Hematopoietic multipotent progenitor cell treated with erythropoietin and hydrocortisone succinate and interleukin-3 and kit ligand, for 8 days (in vitro differentiated cells): ENCODE measurements around the gene LAMA2.

Source experiments
- DNase-seq: peaks from one replicate; pipeline ENCODE4 v3.0.0-alpha.2; 2015

LAMA2 gene

DNA sequence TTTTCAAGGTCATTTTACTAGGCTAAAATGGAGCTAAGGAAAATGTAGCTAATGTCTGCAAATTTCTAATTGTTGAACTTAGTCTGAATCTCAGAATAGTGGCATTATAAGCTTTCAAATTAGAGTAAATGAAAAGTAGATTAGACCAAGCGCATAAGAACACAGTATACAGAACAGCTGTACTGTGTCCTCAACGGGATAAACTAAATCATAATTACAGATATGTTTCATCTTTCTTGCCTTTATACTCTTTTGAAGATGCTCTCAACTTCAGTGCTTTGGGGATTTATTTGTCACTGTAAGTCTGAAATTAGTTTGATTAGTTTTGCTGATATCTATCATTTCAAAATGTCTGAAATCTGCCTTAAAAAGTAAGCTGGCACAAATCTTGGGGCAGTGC is 305.4 kb downstream of the LAMA2 start:
- no peak for DNase-seq

DNA sequence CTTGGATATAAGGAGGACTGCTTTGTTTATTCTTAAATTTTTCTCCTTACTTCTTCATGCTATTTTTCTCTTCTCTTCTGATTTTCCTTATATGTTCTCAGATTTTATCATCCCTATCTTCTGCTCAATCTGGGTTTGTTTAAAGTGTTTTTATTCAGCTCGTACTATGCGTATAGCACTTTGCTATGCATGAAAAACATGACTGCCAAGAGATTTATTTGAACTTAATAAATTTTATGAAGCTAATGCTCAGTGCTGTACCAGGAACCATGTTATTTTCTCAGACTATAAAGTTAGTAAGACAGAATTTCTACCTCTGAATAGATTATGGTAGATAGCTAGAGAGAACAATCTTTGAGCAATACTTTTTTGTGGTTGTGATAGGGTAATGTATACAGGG is 305.9 kb downstream of the LAMA2 start:
- DNase-seq: no peak

DNA sequence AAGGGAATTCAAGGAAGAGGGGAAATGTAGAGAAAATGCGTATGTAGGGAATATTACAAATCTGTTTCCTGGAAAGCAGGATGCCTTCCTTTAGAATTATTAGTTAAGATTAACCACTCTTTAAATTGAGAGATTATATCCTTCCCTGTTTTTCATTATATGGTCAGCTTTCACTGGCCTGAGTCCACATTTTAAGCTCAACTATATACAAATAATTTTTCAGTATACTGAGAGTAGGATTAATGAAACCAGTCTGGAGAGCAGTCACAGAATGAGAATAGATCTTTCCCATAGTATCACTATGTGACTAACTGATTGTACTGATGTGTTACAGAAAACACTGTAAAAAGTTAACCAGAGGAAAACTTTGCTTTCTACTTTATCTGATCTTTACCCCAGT is 306.3 kb downstream of the LAMA2 start:
- DNase-seq: no peak

DNA sequence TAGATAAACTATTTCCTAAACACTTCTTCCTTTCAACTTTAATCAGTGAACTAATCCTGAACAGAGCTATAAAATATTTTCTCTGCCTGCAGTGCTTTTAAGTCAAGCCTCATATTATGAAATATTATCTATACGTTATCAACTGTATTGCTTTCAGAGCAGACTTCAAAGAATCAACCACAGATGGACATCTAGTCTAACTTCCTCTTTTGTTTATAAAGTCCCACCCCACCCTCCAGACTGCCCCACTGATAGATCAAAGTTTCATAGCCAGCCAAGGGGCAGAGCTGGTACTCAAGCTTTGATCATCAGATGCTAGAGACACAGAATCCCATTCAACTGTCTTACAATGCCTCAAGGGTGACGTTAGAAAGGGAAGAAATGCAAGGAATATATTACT is 308.3 kb downstream of the LAMA2 start:
- no peak for DNase-seq

DNA sequence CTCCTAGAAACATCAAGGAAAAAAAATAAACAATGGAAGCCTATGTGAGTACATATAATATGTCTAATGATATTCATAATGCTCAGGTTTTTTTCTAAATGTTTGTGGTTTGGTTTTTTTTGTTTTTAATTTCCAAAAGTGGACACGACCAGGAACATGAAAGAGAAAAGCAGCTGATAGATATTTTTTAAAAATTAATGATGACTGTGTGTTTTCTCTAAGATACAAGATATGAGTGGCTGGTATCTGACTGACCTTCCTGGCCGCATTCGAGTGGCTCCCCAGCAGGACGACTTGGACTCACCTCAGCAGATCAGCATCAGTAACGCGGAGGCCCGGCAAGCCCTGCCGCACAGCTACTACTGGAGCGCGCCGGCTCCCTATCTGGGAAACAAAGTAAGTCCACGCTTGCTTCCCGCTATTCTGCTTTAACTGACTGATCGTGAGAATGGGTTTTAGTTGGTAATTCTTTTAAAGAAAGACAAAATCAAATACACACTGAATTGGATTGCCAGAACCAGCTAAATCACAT is 309.6 kb downstream of the LAMA2 start:
- DNase-seq: no peak

DNA sequence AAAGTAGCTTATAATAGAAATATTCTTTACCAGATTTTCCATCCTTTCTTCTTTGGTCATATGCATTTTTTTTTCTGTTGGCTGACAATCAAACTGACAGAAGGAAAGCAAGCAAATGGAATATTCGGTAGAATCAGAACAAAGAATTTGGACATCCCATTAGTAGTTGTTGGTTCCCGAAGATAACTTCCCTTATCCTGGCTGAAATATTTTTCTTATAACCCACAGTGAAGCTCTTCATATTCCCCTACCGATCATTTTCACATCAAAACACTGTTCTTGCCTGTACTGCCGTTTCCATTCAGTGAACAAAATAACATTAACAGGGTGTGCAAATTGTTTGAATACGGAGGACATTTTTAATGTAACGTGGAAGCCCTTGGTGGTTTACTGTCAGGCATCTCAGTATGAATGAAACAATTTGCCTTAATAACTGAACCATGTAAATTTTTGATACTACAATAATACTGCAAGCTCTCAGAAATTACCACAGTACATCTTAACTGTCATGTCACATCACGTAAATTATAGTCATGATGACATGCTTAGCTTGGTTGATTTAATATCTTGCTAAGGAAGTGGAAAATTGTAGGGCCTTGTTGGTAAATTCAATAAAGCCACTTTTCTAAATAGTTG is 311.5 kb downstream of the LAMA2 start:
- no peak for DNase-seq

DNA sequence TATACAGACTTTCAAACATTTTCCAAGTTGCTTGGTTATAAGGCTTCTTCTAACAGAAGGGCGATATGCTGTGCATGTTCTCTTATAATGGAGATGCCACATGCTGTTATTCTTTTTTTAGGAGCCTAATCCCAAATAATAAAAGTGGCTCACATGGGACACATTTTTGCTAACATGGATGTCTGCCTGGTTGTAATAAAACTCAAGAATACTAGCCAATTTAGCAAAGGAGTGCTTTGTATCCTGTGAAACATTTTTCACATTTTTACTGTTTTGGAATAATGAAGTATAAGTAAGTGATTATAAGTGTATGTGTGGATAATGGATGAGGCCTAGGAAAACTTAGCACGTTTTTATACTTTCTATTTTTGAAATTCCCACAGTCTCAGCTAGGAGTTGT is 312.2 kb downstream of the LAMA2 start:
- no peak for DNase-seq

DNA sequence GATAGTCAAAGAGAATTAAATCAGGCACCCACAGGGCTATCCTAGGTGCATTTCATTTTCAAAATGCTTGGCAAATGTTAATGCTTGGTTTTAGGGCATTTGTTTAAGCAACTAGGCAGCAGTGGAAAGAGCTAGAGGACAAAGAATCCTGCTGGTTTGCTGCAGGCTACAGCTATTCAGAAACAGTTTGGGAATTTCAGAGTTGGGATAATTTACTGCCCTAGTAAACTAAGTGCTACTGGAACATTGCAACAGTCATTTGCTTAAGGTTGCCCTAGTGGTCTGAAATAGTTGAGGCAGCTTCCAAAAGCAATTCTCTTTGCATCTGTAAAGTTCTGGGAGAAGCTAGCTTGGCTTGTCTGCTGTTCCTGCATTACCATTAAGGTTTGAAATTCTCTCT is 312.7 kb downstream of the LAMA2 start:
- DNase-seq: no peak

DNA sequence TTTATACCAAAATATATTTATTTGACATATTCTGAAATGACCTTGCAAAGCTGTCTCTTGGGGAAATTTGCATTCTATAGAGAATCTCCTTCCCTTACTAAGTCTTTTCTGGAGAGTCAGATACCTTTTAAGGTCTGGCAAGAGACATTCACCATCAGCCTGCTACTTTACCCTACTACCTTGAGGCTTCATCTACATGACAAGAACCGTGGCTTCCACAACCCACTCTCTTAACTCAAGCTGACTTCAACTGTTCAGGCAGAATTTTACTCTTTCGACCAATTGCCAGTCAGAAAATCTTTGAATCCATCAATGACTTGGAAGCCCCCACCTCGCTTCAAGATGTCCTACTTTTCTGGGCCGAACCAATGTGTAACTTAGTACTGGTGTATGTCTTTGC is 314.2 kb downstream of the LAMA2 start:
- no peak for DNase-seq

DNA sequence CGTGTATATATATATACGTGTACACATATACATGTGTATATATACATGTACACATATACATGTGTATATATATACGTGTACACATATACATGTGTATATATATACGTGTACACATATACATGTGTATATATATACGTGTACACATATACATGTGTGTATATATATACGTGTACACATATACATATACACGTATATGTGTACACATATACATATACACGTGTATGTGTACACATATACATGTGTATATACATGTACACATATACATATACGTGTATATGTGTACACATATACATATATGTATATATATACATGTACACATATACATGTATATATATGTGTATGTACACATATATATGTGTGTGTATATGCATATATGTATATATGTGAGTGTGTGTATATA is 317.2 kb downstream of the LAMA2 start:
- DNase-seq: no peak

DNA sequence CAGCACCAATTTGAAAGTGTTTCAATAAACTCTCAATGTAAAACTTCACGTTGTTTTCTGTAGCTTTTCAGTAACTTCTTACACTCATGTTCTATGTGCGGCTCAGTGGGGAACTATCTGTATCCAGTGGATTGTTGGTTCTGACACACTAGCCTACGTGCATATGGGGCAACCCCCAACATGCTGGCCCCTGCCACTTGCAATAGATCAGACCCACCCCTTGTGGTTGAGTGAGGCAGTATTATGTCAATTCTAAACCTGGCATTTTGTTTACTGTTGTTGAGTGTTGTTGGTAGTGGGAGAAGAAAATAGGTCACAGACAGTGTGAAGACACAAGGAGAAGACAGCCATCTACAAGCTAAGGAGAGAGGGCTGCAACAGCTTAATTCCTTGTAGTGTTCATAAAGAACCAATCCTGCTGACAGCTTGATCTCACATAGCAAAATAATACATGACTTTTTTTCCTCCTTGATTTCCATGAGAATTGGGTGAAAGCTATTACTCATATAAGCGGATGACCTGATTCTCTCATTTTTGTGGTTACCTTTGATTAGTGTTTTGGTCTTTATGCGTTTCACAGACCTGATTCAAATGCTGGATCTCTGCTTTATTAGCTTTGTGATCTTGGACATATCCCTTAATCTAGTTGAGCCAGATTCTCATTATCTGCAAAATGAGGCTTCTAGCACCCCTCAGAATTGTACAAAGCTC is 320.4 kb downstream of the LAMA2 start:
- DNase-seq: no peak

DNA sequence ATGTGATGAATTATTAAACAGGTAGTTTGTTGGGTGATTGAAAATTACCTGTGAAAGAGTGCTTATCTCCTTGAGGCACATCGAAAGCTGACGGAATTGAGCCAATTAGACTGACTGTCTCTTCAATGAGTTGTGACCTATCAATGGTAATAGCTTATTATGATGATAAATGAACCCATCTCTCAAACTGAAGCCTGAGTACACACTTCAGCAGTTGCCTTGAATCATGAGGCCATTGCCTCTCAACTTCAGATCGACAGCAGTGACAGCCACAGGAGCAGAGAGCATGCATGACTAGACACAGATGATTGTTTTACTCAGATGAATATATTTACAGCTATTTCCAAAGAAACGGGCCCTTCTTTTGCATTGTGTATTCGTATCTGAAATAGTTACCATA is 323.9 kb downstream of the LAMA2 start:
- no peak for DNase-seq

DNA sequence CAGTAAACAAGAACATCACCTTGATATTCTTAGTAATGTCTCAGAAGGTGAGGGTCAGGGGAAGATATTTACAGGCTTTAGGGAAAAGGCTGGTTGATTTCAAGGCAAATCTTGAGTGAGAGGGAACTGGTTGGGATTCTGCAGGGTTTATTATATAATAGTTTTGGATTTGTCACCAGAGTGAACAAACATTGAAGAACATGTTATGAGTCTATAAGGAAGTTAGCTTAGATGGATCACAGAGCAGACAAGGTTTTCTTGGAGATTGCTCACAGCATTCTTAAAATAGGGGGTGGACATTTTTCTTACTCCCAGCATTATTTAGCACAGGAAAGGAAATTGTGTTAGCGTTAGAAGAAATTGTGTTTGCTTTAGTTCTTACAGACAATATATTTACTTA is 324.9 kb downstream of the LAMA2 start:
- DNase-seq: no peak

DNA sequence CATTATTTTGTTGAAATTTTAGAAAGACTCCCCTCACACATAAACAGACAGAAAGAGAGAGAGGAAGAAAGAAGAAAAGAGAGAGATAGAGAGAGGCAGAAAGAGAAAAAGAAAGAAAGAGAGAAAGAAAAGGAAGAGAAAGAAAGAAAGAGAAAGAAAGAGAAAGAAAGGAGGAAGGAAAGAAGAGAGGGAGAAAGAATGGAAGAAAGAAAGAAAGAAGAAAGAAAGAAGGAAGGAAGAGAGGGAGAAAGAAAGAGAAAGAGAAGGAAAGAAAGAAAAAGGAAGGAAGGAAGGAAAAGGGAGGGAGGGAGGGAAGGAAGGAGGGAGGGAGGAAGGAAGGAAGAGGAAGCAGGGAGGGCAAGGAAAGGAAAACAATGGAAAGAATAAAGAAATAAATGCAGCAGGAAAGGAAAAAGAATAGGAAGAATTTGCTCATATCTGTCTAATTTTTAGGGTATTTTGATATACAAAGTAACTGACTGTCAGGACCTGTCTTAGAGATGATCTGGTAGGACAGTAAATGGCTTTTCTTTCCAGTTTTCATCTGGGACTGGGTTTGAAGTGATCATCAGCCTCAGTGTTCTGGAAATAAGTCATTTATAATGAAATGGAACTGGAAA is 325.6 kb downstream of the LAMA2 start:
- no peak for DNase-seq

DNA sequence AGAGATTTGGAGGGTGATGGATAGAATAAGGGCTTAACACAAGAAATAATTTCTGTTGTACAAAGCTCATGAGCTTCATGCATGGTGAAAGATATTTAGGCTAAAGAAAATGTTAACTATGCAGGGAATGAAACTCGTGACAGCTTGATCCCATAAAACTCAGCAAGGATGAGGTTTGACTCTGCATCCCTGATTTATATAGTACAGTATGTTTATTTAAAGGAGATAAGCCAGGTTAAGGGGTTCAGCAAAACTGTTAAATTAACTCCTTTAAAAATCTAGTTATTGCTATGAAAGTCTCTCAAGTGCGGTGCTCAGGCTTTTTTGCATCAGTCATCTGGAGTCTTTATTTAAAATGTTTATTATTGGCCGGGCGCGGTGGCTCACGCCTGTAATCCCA is 326.4 kb downstream of the LAMA2 start:
- DNase-seq: no peak

DNA sequence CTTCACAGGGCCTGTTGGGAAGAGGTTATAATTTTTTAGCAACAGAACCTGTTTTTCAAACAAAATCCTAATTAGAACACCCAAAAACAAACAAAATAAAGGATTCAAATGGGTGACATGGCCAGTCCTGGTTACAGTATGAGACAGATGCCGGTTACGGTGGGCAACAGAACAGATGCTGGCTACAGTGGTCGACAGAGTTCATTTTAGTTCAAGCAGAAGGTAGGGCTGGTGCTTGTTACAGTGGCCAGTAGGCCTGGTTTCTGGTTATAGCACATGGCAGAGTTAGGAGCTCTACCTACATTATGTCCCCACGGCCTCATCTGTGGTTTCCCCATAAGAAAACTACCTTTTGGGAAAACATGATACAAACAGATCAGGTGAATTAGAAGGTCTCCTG is 327.7 kb downstream of the LAMA2 start:
- no peak for DNase-seq

DNA sequence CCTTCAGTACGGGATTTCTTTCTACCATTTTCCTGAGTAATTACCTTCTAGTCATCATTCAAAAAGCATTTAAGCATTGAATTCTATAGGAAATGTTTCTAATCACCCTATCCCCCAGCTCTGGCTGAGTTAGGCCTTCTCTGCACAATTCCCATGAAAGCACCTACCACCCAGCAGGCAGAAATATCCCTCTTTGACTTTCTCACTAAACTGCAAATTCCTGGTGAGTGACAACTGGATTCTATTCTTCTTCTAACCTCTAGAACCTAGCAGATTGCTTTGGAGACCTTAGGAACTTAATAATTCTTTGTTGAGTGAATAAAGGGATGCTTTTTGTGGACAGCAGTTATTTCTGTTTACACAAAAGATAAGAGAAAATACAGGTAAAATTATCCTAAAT is 328.7 kb downstream of the LAMA2 start:
- no peak for DNase-seq

DNA sequence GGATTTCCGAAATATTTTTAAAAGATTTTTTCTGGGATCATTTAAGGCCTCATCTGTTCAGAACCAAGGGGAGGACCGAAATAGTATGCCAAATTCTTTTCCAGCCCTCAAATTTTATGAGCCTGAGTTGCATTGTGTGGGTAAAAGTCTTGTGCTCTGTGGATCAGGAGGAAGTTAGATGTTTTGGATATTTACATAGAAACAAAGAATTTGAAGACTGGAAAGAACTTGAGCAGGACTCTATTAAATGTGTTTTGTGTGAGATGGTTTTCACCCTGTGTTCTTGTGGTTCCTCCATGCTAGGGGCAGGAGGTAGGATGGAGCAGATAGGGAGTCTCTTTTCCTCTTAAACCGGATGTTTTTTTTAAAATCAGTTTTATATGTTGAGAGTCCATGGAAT is 329.1 kb downstream of the LAMA2 start:
- no peak for DNase-seq

DNA sequence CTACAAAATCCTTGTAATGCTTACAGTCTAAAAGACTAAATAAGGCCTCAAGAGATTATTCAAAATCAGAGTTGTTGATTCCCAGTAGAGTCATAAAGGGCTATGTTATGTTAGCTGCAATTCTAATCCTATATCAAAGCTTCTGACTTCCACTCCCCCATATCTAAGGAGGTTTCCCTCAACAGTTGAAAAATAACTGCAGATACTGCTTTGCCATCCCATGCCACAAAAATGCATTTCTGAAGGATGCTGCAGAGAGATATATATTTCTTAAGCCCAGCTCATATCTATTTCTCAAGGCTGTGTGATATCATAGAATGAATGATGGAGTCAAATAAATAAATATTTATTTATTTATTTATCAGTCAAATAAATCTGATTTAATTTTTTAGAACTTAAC is 332.3 kb downstream of the LAMA2 start:
- DNase-seq: no peak

DNA sequence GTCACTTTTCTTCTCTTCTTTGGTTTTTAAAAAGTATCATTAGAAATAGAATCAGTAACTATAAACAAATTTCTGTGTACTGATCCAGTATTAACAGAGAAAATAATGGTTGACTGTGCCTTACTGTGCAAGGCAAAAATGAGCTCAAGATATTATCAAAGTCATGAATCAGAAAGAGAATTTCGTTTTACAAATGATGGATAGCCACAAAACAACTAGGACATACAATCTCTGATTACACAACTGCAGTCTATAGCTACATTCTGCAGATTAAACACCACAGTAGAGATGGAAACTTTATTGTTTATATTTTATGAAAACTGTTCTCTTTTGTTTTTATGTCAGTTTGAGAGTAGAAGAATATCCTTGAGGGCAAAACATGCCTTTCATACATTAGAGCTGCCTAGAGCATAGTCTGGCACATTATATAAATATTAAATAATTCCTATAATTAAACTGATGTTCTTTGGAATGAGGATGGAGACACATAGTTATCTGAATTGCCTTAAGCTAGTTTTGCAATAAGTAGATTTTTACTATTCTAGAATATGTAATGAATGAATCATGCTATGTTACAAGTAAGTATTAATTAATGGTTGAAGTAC is 333.1 kb downstream of the LAMA2 start:
- no peak for DNase-seq

DNA sequence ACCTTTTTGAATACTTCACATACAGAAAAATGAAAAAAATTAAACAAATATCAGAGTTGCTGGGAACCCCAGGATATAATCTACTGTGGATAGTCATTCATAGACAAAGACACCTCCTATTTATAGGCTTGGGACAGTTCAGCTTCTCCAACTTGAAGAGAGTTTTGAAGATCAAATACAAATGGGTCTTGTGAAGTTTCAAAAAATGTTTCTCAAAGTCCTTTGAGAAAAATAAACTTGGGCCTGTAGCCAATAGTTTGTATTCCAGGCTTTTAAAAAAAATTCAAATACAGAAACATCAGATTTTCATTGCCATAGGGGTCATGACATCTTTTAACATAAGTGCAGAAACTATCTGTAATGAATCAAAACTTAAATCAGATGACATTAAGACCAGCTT is 334.8 kb downstream of the LAMA2 start:
- no peak for DNase-seq

DNA sequence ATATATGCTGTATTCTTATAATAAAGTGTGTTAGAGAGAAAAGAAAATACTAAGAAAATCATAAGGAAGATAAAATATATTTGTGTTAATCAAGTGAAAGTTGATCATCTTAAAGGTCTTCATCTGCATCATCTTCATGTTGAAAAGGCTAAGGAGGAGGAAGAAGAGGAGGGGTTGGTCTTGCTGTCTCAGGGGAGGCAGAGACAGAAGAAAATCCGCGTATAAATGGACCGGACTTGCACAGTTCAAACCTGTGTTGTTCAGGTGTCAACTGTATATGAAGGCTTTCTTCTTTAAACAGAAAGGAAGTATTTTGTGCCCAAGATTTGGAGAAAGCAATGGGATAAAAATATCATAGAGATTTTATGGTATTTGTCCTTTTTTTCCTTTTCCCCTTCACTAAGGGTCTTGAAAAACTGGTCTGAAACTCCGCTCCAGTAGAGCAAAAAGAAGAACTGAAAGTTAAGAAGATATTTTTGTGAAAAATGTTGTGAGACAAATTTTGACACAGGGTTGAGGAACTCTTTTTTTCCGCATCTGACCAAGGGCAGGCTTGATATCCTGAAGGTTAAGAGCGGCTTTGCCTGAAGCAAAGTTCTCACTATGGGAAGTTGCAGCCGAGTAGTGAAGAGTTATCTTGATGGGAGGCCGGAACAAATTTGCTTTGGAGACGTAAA is 350.7 kb downstream of the LAMA2 start:
- no peak for DNase-seq
